ENCODE measurements around the gene GRAMD1B. TPM values are rescaled to one million over a fixed set of nuclear protein-coding genes. Genes with fewer than 3 reads are reported as not detected.

GRAMD1B gene
- polyA plus RNA-seq, 2 of the 4 experiments (the other 2 are of a cell fraction): 55.5 to 108 TPM

DNA sequence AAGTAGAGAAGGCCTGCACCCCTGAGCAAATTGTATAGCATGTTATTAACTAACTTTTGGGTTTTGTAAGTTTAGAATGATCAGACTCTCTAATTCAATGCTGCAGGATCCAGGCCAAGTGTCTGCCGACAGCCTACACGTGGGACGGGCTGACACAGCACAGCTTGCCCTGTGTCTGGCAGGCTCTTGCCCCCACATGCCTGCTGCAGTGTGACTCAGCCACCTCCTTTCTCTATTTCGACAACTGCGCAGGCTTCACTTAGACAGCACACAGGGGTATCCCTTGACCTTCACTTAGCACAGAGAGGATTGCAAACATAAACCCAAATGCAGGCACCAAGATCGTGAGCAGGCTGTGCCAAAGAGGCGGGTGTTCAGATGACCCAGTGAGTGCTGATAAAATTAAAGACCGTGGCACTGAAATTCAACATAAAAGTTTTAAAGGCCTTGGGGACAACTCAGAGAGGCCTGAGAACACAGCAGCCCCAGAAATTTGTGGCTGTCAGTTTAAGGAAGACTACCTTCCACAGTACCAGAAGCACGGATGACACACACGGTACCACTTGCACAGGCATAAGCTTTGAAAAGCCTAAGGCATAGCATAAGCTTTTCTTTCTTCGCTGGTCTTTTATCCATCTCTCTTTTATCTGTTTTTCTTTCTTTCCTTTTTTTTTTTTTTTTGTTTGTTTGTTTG, 186.6 kb downstream of the GRAMD1B start:
- peak in 1 of 2 experiments; percentile 10; a peak in 1 of 6 replicates for ATAC-seq
- Histone ChIP-seq H3K27ac (no peak overlapping the region), H3K4me2 (no peak overlapping the region), H3K9me3 (no peaks in the 10 kb centered on the region), H3K4me3 (no peak overlapping the region), H3K4me1 (no peaks in the 10 kb centered on the region)
- WGBS (ENCODE audit: missing lambda C conversion rate): 81% methylated on average over 11 of the region's 11 CpGs
- CTCF ChIA-PET: interaction anchor here (1.1 to 1.5 kb wide), 2 partner anchors 36 to 40 kb away, joined by 3 read pairs; no protein-coding TSS in a partner anchor
- TF ChIP-seq EHMT2 (IDR thresholded peaks at IDR 0.05; ENCODE audit: low read depth): no peak
- no peak for TF ChIP-seq ZNF302 (CRISPR knock-in tag; IDR thresholded peaks at IDR 0.05)
- TF ChIP-seq KDM1A (IDR thresholded peaks at IDR 0.05; ENCODE audit: low read depth): no peak
- TF ChIP-seq NPAS2 (CRISPR knock-in tag; IDR thresholded peaks at IDR 0.05; ENCODE audit: borderline replicate concordance): no peak
- no peak for FAIRE-seq
- POLR2A ChIA-PET: no interaction called here
- no peak for DNase-seq (ENCODE audit: low read depth in 1 of 2, low spot score in 1 of 2)

DNA sequence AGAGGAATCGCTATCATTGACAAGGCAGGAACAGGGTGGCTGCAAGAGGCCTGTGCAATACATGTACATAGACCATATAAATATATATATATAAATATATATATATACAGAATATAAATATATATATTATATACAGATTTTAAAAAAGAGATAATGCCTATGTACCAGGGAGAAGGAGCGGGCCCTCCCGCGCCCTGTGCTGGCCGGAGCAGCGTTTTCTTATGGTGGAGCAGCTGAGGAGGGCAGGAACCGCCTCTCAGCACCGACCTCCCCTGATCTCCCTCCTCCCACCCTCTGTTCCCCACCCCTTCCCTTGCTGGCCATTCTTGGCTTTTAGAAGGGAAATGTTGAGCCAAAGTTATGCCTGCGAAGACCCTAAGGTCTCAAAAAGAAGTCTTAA, 192.5 kb downstream of the GRAMD1B start:
- WGBS (ENCODE audit: missing lambda C conversion rate): 92% methylated on average over 9 of the region's 9 CpGs
- TF ChIP-seq, protein P1, sequence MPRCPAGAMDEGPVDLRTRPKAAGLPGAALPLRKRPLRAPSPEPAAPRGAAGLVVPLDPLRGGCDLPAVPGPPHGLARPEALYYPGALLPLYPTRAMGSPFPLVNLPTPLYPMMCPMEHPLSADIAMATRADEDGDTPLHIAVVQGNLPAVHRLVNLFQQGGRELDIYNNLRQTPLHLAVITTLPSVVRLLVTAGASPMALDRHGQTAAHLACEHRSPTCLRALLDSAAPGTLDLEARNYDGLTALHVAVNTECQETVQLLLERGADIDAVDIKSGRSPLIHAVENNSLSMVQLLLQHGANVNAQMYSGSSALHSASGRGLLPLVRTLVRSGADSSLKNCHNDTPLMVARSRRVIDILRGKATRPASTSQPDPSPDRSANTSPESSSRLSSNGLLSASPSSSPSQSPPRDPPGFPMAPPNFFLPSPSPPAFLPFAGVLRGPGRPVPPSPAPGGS (IDR thresholded peaks at IDR 0.05): no peak
- TF ChIP-seq ZSCAN20 (CRISPR knock-in tag; IDR thresholded peaks at IDR 0.05): no peak
- TF ChIP-seq RARB (CRISPR knock-in tag; IDR thresholded peaks at IDR 0.05): no peak
- TF ChIP-seq, protein P2, sequence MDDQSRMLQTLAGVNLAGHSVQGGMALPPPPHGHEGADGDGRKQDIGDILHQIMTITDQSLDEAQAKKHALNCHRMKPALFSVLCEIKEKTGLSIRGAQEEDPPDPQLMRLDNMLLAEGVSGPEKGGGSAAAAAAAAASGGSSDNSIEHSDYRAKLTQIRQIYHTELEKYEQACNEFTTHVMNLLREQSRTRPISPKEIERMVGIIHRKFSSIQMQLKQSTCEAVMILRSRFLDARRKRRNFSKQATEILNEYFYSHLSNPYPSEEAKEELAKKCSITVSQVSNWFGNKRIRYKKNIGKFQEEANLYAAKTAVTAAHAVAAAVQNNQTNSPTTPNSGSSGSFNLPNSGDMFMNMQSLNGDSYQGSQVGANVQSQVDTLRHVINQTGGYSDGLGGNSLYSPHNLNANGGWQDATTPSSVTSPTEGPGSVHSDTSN (IDR thresholded peaks at IDR 0.05): no peak
- no peak for TF ChIP-seq MAZ (IDR thresholded peaks at IDR 0.05; ENCODE audit: borderline replicate concordance, low read depth, low read length)
- TF ChIP-seq GATA3 (IDR thresholded peaks at IDR 0.05; ENCODE audit: borderline replicate concordance): no peak
- TF ChIP-seq ESRRA (IDR thresholded peaks at IDR 0.05; ENCODE audit: borderline replicate concordance, low read length): no peak
- TF ChIP-seq, protein P3, sequence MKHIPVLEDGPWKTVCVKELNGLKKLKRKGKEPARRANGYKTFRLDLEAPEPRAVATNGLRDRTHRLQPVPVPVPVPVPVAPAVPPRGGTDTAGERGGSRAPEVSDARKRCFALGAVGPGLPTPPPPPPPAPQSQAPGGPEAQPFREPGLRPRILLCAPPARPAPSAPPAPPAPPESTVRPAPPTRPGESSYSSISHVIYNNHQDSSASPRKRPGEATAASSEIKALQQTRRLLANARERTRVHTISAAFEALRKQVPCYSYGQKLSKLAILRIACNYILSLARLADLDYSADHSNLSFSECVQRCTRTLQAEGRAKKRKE (CRISPR knock-in tag; IDR thresholded peaks at IDR 0.05; ENCODE audit: low read depth): no peak
- TF ChIP-seq POLR2A (IDR thresholded peaks at IDR 0.05; ENCODE audit: low read length): no peak
- TF ChIP-seq KDM1A (IDR thresholded peaks at IDR 0.05; ENCODE audit: low read depth): no peak
- TF ChIP-seq FOSB (CRISPR knock-in tag; IDR thresholded peaks at IDR 0.05): no peak
- no peak for TF ChIP-seq MYC (IDR thresholded peaks at IDR 0.05; ENCODE audit: borderline replicate concordance, low read length)
- TF ChIP-seq ZNF302 (CRISPR knock-in tag; IDR thresholded peaks at IDR 0.05): no peak
- no peak for TF ChIP-seq NR3C1 (IDR thresholded peaks at IDR 0.05)
- TF ChIP-seq NPAS2 (CRISPR knock-in tag; IDR thresholded peaks at IDR 0.05; ENCODE audit: borderline replicate concordance): no peak
- DNase-seq (ENCODE audit: low read depth in 1 of 2, low spot score in 1 of 2) (no peak), ATAC-seq (no peak), FAIRE-seq (no peak)
- CTCF ChIA-PET: interaction anchor here (1.2 kb wide), 1 partner anchor 85 kb away, joined by 3 read pairs; no protein-coding TSS in a partner anchor
- Histone ChIP-seq H3K4me3 (no peak overlapping the region), H3K27ac (no peak overlapping the region), H3K9me3 (no peaks in the 10 kb centered on the region), H3K4me2 (no peak overlapping the region), H3K4me1 (peaks cover 9% of the 10 kb centered on the region)
- POLR2A ChIA-PET: no interaction called here

DNA sequence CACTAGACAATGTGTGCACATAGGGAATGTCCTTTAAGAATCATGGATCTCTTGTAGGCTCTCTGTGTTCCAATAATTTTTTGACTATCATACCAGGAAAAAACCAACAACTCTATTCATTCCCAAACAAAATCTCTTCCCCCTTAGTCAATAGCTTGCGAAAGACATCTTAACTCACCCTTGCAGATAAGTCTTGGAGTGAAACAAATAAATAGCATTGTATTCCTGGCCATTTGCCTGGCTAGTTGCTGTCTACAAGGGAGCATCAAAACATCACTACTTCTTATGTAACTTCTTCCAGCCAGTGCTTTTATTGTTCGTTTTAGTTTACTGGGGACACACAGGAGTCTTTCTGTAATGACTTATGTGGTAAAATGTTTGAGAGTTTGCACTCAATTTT, 194.9 kb downstream of the GRAMD1B start:
- no peaks in the 10 kb centered on the region for H3K9me3 ChIP-seq
- TF ChIP-seq CEBPB (IDR thresholded peaks at IDR 0.05): peak in 1 of 2 experiments; percentile 20; a peak in 1 of 4 replicates
- no peak for TF ChIP-seq RFX5 (IDR thresholded peaks at IDR 0.05)
- TF ChIP-seq CHD4 (IDR thresholded peaks at IDR 0.05; ENCODE audit: borderline replicate concordance): no peak
- DNase-seq (ENCODE audit: low read depth in 1 of 2, low spot score in 1 of 2) (no peak), ATAC-seq (no peak), FAIRE-seq (no peak)
- ChIA-PET POLR2A (no interaction called here), CTCF (interaction anchor here (1.2 to 3.3 kb wide), 3 partner anchors 15 to 48 kb away, joined by 3 to 21 read pairs (median 4); no protein-coding TSS in a partner anchor)
- no peak overlapping the region for H3K27ac ChIP-seq
- 97% methylated on average over 2 of the region's 2 CpGs for WGBS (ENCODE audit: missing lambda C conversion rate)
- H3K4me3 ChIP-seq: no peak overlapping the region
- no peak overlapping the region for H3K4me2 ChIP-seq
- peaks cover 14% of the 10 kb centered on the region for H3K4me1 ChIP-seq
